Measurements from ENCODE around the gene FAM107B.

DNA sequence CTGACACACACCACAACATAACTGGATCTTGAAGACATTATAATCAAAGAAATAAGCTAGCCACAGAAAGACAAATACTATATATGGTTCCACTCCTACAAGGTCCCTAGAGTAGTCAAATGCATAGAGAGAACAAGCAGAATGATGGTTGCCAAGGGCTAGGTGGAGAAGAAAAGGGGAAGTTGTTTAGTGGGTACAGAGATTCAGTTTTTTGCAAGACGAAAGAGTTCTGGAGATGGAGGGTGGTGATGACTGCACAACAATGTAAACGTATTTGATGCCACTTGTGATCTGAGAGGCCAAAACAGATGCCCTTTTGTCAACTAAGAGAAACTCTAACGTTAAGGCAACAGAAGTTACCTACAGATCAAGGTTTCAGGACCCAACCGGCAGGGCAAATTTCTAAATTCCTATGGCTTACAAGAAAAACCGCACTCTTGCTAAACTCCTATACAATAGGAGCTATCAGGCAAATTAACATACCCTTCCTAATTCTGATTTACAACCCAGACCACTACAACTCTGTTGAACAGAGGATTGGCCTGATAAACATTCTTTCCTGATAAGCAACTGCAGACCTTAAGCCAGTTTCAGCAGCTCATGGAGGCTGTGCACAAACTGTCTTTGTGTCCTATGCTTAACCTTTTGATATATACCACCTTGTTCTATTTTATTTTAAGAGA is 69.0 kb downstream of the FAM107B start:
- TF ChIP-seq, protein P1, sequence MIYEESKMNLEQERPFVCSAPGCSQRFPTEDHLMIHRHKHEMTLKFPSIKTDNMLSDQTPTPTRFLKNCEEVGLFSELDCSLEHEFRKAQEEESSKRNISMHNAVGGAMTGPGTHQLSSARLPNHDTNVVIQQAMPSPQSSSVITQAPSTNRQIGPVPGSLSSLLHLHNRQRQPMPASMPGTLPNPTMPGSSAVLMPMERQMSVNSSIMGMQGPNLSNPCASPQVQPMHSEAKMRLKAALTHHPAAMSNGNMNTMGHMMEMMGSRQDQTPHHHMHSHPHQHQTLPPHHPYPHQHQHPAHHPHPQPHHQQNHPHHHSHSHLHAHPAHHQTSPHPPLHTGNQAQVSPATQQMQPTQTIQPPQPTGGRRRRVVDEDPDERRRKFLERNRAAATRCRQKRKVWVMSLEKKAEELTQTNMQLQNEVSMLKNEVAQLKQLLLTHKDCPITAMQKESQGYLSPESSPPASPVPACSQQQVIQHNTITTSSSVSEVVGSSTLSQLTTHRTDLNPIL (CRISPR knock-in tag; IDR thresholded peaks at IDR 0.05; ENCODE audit: low read depth) = no peak
- TF ChIP-seq CSDC2 (CRISPR knock-in tag; IDR thresholded peaks at IDR 0.05) (no peak), SNAI2 (CRISPR knock-in tag; IDR thresholded peaks at IDR 0.05) (no peak), OSR1 (CRISPR knock-in tag; IDR thresholded peaks at IDR 0.05) (no peak), ZC3H10 (CRISPR knock-in tag; IDR thresholded peaks at IDR 0.05) (no peak), ARNTL (CRISPR knock-in tag; IDR thresholded peaks at IDR 0.05; ENCODE audit: borderline replicate concordance, low read depth) (no peak), BACH2 (CRISPR knock-in tag; IDR thresholded peaks at IDR 0.05; ENCODE audit: borderline replicate concordance) (no peak), ZFP3 (CRISPR knock-in tag; IDR thresholded peaks at IDR 0.05) (no peak), ISL1 (CRISPR knock-in tag; IDR thresholded peaks at IDR 0.05) (no peak), PPARA (CRISPR knock-in tag; IDR thresholded peaks at IDR 0.05; ENCODE audit: borderline replicate concordance) (no peak), TCF4 (CRISPR knock-in tag; IDR thresholded peaks at IDR 0.05; ENCODE audit: borderline replicate concordance) (no peak)
- TF ChIP-seq, protein P2, sequence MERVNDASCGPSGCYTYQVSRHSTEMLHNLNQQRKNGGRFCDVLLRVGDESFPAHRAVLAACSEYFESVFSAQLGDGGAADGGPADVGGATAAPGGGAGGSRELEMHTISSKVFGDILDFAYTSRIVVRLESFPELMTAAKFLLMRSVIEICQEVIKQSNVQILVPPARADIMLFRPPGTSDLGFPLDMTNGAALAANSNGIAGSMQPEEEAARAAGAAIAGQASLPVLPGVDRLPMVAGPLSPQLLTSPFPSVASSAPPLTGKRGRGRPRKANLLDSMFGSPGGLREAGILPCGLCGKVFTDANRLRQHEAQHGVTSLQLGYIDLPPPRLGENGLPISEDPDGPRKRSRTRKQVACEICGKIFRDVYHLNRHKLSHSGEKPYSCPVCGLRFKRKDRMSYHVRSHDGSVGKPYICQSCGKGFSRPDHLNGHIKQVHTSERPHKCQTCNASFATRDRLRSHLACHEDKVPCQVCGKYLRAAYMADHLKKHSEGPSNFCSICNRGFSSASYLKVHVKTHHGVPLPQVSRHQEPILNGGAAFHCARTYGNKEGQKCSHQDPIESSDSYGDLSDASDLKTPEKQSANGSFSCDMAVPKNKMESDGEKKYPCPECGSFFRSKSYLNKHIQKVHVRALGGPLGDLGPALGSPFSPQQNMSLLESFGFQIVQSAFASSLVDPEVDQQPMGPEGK (CRISPR knock-in tag; IDR thresholded peaks at IDR 0.05; ENCODE audit: borderline replicate concordance) = no peak
- TF ChIP-seq, protein P3, sequence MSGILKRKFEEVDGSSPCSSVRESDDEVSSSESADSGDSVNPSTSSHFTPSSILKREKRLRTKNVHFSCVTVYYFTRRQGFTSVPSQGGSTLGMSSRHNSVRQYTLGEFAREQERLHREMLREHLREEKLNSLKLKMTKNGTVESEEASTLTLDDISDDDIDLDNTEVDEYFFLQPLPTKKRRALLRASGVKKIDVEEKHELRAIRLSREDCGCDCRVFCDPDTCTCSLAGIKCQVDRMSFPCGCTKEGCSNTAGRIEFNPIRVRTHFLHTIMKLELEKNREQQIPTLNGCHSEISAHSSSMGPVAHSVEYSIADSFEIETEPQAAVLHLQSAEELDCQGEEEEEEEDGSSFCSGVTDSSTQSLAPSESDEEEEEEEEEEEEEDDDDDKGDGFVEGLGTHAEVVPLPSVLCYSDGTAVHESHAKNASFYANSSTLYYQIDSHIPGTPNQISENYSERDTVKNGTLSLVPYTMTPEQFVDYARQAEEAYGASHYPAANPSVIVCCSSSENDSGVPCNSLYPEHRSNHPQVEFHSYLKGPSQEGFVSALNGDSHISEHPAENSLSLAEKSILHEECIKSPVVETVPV (CRISPR knock-in tag; IDR thresholded peaks at IDR 0.05) = no peak
- TF ChIP-seq, protein P4, sequence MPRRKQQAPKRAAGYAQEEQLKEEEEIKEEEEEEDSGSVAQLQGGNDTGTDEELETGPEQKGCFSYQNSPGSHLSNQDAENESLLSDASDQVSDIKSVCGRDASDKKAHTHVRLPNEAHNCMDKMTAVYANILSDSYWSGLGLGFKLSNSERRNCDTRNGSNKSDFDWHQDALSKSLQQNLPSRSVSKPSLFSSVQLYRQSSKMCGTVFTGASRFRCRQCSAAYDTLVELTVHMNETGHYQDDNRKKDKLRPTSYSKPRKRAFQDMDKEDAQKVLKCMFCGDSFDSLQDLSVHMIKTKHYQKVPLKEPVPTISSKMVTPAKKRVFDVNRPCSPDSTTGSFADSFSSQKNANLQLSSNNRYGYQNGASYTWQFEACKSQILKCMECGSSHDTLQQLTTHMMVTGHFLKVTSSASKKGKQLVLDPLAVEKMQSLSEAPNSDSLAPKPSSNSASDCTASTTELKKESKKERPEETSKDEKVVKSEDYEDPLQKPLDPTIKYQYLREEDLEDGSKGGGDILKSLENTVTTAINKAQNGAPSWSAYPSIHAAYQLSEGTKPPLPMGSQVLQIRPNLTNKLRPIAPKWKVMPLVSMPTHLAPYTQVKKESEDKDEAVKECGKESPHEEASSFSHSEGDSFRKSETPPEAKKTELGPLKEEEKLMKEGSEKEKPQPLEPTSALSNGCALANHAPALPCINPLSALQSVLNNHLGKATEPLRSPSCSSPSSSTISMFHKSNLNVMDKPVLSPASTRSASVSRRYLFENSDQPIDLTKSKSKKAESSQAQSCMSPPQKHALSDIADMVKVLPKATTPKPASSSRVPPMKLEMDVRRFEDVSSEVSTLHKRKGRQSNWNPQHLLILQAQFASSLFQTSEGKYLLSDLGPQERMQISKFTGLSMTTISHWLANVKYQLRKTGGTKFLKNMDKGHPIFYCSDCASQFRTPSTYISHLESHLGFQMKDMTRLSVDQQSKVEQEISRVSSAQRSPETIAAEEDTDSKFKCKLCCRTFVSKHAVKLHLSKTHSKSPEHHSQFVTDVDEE (CRISPR knock-in tag; IDR thresholded peaks at IDR 0.05) = no peak

Measured in SK-N-SH treated with all-trans-retinoic acid at 6 μM for 48 hours (cell line).